ENCODE measurements around the gene CGNL1.

GRCh38 chr15:57554063-57554811 lies 177.9 kb downstream of the CGNL1 start:
- no peak for TF ChIP-seq CTCF (IDR thresholded peaks at IDR 0.05; ENCODE audit: low read length)
- no peak for TF ChIP-seq EZH2 (optimal IDR thresholded peaks at IDR 0.05; ENCODE audit: low read depth, low read length)
- TF ChIP-seq EZH2phosphoT487 (IDR thresholded peaks at IDR 0.05; ENCODE audit: low read length): no peak
